HCT116 (cell line): Measurements from ENCODE around the gene ANKRD9.

Experiments
- ELF1 ChIP-seq: IDR thresholded peaks from 2 replicates; pipeline ENCODE4 v1.6.1; 2012; ENCODE audit warnings: low read depth, borderline replicate concordance
- EZH2 ChIP-seq: fragments of 200-600 bp; sonication (generic); IDR thresholded peaks from 2 replicates; pipeline ENCODE4 v1.6.1; 2017; ENCODE audit warnings: antibody characterized with exemption, mixed run types
- POLR2A ChIP-seq: IDR thresholded peaks from 2 replicates; pipeline ENCODE4 v1.7.0; 2011; ENCODE audit warnings: borderline replicate concordance; ENCODE audit not compliant: insufficient read depth, insufficient read length; ENCODE audit errors: extremely low read depth
- RAD21 ChIP-seq: IDR thresholded peaks from 2 replicates; pipeline ENCODE4 v1.6.1; 2012; ENCODE audit warnings: low read depth, mild to moderate bottlenecking
- SP1 ChIP-seq: IDR thresholded peaks from 2 replicates; pipeline ENCODE4 v1.6.1; 2012; ENCODE audit warnings: low read depth
- YY1 ChIP-seq: IDR thresholded peaks from 2 replicates; pipeline ENCODE4 v1.6.1; 2011; ENCODE audit warnings: low read length, low read depth, moderate library complexity, mild to moderate bottlenecking; ENCODE audit not compliant: insufficient replicate concordance; ENCODE audit errors: extremely low read depth
- TF ChIP-seq, protein P1 (sequence below), 3 experiments: fragments of 200-600 bp in 1 of 3; sonication (generic) in 1 of 3; IDR thresholded peaks in 2 of 3; conservative IDR thresholded peaks in 1 of 3; 2 replicates each; pipeline ENCODE4 v1.5.1; 2012 to 2017; ENCODE audit warnings: low read depth in 2 of 3, low read length in 2 of 3, antibody characterized with exemption in 1 of 3, borderline replicate concordance in 1 of 3, control low read depth in 1 of 3, mild to moderate bottlenecking in 1 of 3, mixed read lengths in 1 of 3, mixed run types in 1 of 3, moderate library complexity in 1 of 3; ENCODE audit not compliant: insufficient read depth in 1 of 3
- TF ChIP-seq, protein P2 (sequence below): IDR thresholded peaks from 2 replicates; pipeline ENCODE4 v1.6.1; 2012
- TF ChIP-seq, protein P3 (sequence below): IDR thresholded peaks from 2 replicates; pipeline ENCODE4 v1.6.1; 2011; ENCODE audit warnings: mild to moderate bottlenecking, low read length, moderate library complexity; ENCODE audit not compliant: insufficient replicate concordance; ENCODE audit errors: extremely low read depth

DNA sequence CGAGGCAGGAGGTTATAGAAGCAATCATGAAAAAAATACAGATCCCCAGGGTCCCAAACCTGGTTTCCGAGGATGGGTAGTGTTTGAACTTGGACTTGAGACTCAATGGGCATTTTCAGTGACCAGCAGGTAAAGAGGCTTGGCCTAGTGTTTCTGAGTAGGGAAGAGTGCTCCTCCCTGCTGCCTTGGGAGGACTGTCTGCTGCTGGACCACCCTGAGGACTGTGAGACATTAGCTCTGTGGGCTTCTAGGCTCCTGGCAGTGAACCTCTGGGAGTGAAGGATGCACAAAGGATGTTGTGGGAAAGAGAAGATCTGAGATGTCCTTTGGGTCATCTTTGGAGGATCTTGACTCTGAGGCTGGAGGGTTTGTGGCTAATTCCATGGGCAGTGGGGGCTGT, 30.5 kb downstream of the ANKRD9 start:
- TF ChIP-seq SP1: no peak
- TF ChIP-seq POLR2A: no peak
- TF ChIP-seq, protein P1, sequence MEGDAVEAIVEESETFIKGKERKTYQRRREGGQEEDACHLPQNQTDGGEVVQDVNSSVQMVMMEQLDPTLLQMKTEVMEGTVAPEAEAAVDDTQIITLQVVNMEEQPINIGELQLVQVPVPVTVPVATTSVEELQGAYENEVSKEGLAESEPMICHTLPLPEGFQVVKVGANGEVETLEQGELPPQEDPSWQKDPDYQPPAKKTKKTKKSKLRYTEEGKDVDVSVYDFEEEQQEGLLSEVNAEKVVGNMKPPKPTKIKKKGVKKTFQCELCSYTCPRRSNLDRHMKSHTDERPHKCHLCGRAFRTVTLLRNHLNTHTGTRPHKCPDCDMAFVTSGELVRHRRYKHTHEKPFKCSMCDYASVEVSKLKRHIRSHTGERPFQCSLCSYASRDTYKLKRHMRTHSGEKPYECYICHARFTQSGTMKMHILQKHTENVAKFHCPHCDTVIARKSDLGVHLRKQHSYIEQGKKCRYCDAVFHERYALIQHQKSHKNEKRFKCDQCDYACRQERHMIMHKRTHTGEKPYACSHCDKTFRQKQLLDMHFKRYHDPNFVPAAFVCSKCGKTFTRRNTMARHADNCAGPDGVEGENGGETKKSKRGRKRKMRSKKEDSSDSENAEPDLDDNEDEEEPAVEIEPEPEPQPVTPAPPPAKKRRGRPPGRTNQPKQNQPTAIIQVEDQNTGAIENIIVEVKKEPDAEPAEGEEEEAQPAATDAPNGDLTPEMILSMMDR (IDR thresholded peaks at IDR 0.05 in 2 of 3, conservative IDR thresholded peaks at IDR 0.05 in 1 of 3; ENCODE audit: borderline replicate concordance in 1 of 3, insufficient read depth in 1 of 3, low read depth in 2 of 3, low read length in 2 of 3): no peak
- TF ChIP-seq EZH2: no peak
- TF ChIP-seq YY1: no peak
- no peak for TF ChIP-seq RAD21
- TF ChIP-seq, protein P2, sequence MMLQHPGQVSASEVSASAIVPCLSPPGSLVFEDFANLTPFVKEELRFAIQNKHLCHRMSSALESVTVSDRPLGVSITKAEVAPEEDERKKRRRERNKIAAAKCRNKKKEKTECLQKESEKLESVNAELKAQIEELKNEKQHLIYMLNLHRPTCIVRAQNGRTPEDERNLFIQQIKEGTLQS: no peak
- no peak for TF ChIP-seq ELF1
- TF ChIP-seq, protein P3, sequence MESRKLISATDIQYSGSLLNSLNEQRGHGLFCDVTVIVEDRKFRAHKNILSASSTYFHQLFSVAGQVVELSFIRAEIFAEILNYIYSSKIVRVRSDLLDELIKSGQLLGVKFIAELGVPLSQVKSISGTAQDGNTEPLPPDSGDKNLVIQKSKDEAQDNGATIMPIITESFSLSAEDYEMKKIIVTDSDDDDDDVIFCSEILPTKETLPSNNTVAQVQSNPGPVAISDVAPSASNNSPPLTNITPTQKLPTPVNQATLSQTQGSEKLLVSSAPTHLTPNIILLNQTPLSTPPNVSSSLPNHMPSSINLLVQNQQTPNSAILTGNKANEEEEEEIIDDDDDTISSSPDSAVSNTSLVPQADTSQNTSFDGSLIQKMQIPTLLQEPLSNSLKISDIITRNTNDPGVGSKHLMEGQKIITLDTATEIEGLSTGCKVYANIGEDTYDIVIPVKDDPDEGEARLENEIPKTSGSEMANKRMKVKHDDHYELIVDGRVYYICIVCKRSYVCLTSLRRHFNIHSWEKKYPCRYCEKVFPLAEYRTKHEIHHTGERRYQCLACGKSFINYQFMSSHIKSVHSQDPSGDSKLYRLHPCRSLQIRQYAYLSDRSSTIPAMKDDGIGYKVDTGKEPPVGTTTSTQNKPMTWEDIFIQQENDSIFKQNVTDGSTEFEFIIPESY: no peak
